GM18526 (cell line): ENCODE measurements around the gene WDR5.

Experiments used
- POLR2A ChIP-seq: IDR thresholded peaks from 3 replicates; pipeline ENCODE4 v1.6.1; 2011; ENCODE audit not compliant: insufficient read length; ENCODE audit errors: extremely low read depth

WDR5 gene

GRCh38 chr9:134181648-134182034 is 45.8 kb downstream of the WDR5 start:
- no peak for TF ChIP-seq POLR2A

DNA sequence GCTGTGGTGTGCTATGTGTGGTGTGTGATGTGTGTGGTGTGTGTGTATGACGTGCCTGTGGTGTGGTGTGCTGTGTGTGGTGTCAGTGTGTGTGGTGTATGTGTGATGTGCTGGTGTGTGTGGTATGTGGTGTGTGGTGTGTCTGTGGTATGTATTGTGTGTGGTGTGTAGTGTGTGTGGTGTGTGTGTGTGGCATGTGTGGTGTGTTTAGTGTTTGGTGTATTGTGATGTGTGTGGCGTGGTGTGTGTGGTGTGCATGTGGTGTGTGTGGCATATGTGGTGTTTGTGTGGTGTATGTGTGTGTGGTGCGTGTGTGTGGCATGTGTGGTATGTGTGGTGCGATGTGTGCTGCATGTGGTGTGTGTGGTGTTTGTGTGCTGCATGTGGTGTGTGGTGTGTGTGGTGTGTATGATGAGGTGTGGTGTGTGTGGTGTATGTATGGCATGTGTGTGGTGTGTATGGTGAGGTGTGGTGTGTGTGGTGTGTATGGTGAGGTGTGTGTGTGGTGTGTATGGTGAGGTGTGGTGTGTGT is 46.7 kb downstream of the WDR5 start:
- no peak for TF ChIP-seq POLR2A

- TF ChIP-seq POLR2A = no peak
Observed at GRCh38 chr9:134185536-134186011, 49.7 kb downstream of the WDR5 start.

GRCh38 chr9:134186471-134187109 is 50.7 kb downstream of the WDR5 start:
- TF ChIP-seq POLR2A = no peak

GRCh38 chr9:134187110-134187531 is 51.2 kb downstream of the WDR5 start:
- TF ChIP-seq POLR2A = no peak

DNA sequence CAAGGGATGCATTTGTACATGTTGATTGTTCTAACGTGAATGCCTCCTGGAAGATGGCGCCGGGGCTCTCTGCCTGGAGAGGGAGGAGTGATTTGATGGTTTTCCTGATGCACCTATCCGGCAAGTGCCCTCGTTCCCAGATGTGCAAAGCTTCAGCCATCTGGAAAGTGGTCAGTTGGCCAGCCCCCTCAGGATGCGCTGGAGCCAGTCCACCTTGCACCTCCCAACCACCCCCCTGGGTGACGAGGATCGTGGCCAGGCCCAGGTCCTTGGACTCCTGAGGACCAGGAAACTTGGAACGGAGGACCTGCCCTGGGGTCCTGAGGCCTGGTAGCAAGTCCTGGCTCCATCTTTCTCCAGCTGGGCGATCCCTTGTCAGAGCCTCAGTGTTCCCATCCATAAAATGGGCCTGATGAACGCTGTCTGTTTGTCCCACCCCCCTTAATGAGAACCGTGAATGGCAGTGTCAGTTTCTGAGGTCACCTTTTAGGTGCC is 52.1 kb downstream of the WDR5 start:
- no peak for TF ChIP-seq POLR2A

- TF ChIP-seq POLR2A = no peak
Observed at GRCh38 chr9:134188386-134189144, 52.7 kb downstream of the WDR5 start.

DNA sequence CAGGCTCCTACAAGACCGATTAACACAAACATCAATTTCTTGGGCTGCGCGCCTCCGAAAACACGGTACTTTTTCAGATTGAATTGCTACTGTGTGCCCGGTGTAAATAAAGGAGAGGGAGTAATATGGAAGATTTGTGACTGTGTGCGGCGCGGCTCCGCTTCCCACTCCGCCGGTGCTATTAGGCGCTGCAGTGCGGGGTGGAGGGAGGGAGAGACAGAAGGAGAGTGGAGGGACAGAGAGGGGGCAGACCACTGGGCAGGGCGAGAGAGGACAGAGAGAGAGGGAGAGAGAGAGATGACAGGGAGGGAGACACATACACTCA is 53.2 kb downstream of the WDR5 start:
- TF ChIP-seq POLR2A = no peak

GRCh38 chr9:134189470-134190231 is 53.8 kb downstream of the WDR5 start:
- TF ChIP-seq POLR2A = no peak

- TF ChIP-seq POLR2A = no peak
Observed at GRCh38 chr9:134190232-134191121, 54.6 kb downstream of the WDR5 start.

DNA sequence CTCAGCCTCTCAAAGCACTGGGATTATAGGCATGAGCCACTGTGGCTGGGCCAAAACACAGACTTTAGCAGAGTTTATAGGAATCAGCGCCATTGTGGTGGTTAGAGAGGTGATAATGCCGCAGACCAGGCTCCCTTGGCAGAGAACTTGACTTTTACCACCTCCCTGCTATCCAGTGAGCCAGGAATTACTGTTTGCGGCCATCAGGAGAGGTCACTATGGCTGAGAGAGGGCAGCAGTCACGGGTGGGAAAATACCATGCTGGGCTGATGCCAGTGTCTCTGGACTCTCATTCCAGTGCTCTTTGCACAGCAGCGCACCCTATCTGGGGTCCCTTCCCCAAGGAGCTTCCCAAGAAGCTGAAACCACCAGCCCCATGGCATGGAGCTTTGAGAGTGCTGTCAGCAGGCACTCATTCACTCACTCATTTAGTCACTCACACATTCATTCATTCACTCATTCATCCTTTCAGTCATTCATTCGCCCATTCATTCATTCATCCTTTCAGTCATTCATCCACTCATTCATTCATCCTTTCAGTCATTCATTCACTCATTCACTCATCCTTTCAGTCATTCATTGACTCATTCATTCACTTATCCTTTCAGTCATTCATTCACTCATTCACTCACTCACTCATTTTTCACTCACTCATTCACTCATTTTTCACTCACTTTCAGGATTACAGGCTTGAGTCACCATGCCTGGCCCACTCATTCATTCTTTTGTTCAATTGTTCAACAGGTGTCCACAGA is 55.8 kb downstream of the WDR5 start:
- TF ChIP-seq POLR2A = no peak

DNA sequence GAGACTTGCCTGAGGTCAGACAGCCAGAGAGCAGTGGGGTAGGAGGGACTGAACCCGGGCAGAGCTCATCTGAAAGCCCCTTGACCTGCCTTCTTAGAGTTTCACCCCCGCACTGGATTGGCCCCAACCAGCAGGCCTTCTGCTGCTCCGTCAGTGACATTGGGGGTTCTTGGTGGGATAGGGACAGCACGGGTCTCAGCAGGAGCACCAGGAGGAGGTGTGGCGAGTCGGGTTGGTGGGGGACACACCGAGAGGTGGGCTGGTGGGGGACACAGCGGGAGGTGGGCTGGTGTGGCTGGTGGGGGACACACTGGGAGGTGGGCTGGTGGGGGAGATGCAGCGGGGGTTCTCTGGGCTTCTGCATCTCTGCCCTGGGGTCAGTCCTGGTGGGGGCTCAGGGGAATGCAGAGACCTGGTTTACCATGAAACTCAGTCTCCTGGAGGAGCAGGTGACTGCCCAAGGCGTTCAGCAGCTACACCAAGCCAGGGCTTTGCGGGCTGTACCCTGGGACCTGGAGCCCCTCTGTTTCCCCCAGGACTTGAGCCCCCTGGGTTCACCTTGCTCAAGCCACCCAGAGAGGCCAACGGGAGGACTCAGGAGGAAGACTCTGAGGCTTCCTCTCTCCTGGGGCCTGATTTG is 56.5 kb downstream of the WDR5 start:
- TF ChIP-seq POLR2A = no peak

- TF ChIP-seq POLR2A = no peak
Observed at GRCh38 chr9:134192951-134193731, 57.3 kb downstream of the WDR5 start.
